IMR-90 (cell line): ENCODE results near the gene SLC38A8. TPM values are rescaled to one million over a fixed set of nuclear protein-coding genes. Genes with fewer than 3 reads are reported as not detected.

Experiments used
- ATAC-seq: fragments of 200-7000 bp; cut with Tn5 transposase; 2 replicates; pipeline ENCODE4 v1.9.1; 2020; ENCODE audit warnings: low read depth, mild to moderate bottlenecking, moderate library complexity
- BruUV-seq: library from RNA; stranded (reverse); fragments of 400-500 nt; replicated peaks from 2 replicates; lab custom pipeline; 2021; lab: Mats Ljungman, UMichigan
- CTCF ChIA-PET: fragments of 300-600 bp; formaldehyde crosslinking; extraction: SDS; loops from one replicate; lab custom pipeline; 2021; ENCODE audit warnings: antibody characterized with exemption; lab: Yijun Ruan, JAX
- POLR2A ChIA-PET: fragments of 300-600 bp; sonication (Branson Sonifier 250); formaldehyde crosslinking; loops from one replicate; lab custom pipeline; 2022; ENCODE audit warnings: antibody characterized with exemption; ENCODE audit not compliant: unreplicated experiment; lab: Charles Lee
- DNase-seq: peaks from one replicate; pipeline ENCODE4 v3.0.0; 2013
- H2AFZ ChIP-seq: replicated peaks from 2 replicates; pipeline ENCODE3; 2013; ENCODE audit warnings: low read length, mild to moderate bottlenecking; ENCODE audit not compliant: poor library complexity
- H2AK5ac ChIP-seq: 2 replicates; pipeline ENCODE4 v1.6.1; 2013; ENCODE audit warnings: low read depth, low read length, inconsistent platforms
- H2AK9ac ChIP-seq: replicated peaks from 2 replicates; pipeline ENCODE3; 2013; ENCODE audit warnings: mild to moderate bottlenecking, low read depth, low read length, moderate library complexity; ENCODE audit not compliant: poor library complexity
- H2BK120ac ChIP-seq: 2 replicates; pipeline ENCODE4 v1.6.1; 2013; ENCODE audit warnings: low read depth, low read length, inconsistent platforms
- H2BK15ac ChIP-seq: 3 replicates; pipeline ENCODE4 v1.6.1; 2013; ENCODE audit warnings: low read depth, low read length, inconsistent platforms
- H2BK20ac ChIP-seq: 2 replicates; pipeline ENCODE4 v1.6.1; 2013; ENCODE audit warnings: low read depth, mild to moderate bottlenecking, inconsistent platforms, low read length, moderate library complexity
- H2BK5ac ChIP-seq: 2 replicates; pipeline ENCODE4 v1.6.1; 2013; ENCODE audit warnings: mild to moderate bottlenecking, low read depth, low read length, inconsistent platforms; ENCODE audit not compliant: poor library complexity, severe bottlenecking
- H3K14ac ChIP-seq: replicated peaks from 2 replicates; pipeline ENCODE4 v1.6.1; 2013; ENCODE audit warnings: low read depth, low read length, inconsistent platforms
- H3K18ac ChIP-seq: 2 replicates; pipeline ENCODE4 v1.6.1; 2013; ENCODE audit warnings: low read depth, low read length, control low read depth
- H3K23ac ChIP-seq: 2 replicates; pipeline ENCODE4 v1.6.1; 2013; ENCODE audit warnings: low read depth, low read length, inconsistent platforms
- H3K27ac ChIP-seq: 2 replicates; pipeline ENCODE4 v1.5.1; 2013; ENCODE audit warnings: mild to moderate bottlenecking, control low read depth, low read length; ENCODE audit not compliant: insufficient read depth
- H3K27me3 ChIP-seq: 2 replicates; pipeline ENCODE4 v1.6.1; 2013; ENCODE audit warnings: low read length; ENCODE audit not compliant: control insufficient read depth, insufficient read depth
- H3K36me3 ChIP-seq: 2 replicates; pipeline ENCODE4 v1.6.1; 2013; ENCODE audit warnings: low read length, mixed read lengths; ENCODE audit not compliant: control insufficient read depth, insufficient read depth
- H3K4ac ChIP-seq: 2 replicates; pipeline ENCODE4 v1.6.1; 2013; ENCODE audit warnings: low read depth, low read length, inconsistent platforms
- H3K4me1 ChIP-seq: 2 replicates; pipeline ENCODE4 v1.6.1; 2013; ENCODE audit warnings: low read length, mixed read lengths; ENCODE audit not compliant: control insufficient read depth, insufficient read depth
- H3K4me2 ChIP-seq: 2 replicates; pipeline ENCODE4 v1.6.1; 2013; ENCODE audit warnings: low read depth, mild to moderate bottlenecking, control low read depth, low read length, moderate library complexity
- H3K4me3 ChIP-seq: 2 replicates; pipeline ENCODE4 v1.5.1; 2013; ENCODE audit warnings: low read depth, mild to moderate bottlenecking, control low read depth, low read length, moderate library complexity; ENCODE audit not compliant: insufficient read depth
- H3K56ac ChIP-seq: 2 replicates; pipeline ENCODE4 v1.6.1; 2013; ENCODE audit warnings: low read length, inconsistent platforms; ENCODE audit not compliant: insufficient read depth; ENCODE audit errors: extremely low read depth
- H3K79me1 ChIP-seq, 2 experiments: 2 replicates each; pipeline ENCODE4 v1.6.1; 2013; ENCODE audit warnings: low read length in 2 of 2, inconsistent platforms in 1 of 2, low read depth in 1 of 2
- H3K9ac ChIP-seq: 2 replicates; pipeline ENCODE4 v1.6.1; 2013; ENCODE audit warnings: low read depth, low read length, control low read depth
- H3K9me1 ChIP-seq: 2 replicates; pipeline ENCODE4 v1.6.1; 2013; ENCODE audit warnings: low read length, inconsistent platforms; ENCODE audit not compliant: insufficient read depth
- H3K9me3 ChIP-seq: 2 replicates; pipeline ENCODE4 v1.6.1; 2013; ENCODE audit warnings: low read length; ENCODE audit not compliant: control insufficient read depth, insufficient read depth
- H4K20me1 ChIP-seq: 2 replicates; pipeline ENCODE4 v1.6.1; 2013; ENCODE audit warnings: low read length, inconsistent platforms; ENCODE audit not compliant: insufficient read depth
- H4K5ac ChIP-seq: 2 replicates; pipeline ENCODE4 v1.6.1; 2013; ENCODE audit warnings: mild to moderate bottlenecking, low read depth, low read length, control low read depth
- H4K8ac ChIP-seq, 2 experiments: 2 replicates each; pipeline ENCODE4 v1.6.1; 2013; ENCODE audit warnings: low read depth in 2 of 2, low read length in 2 of 2, control low read depth in 1 of 2, inconsistent platforms in 1 of 2
- H4K91ac ChIP-seq: 2 replicates; pipeline ENCODE4 v1.6.1; 2013; ENCODE audit warnings: low read depth, low read length, inconsistent platforms; ENCODE audit not compliant: insufficient read depth
- BHLHE40 ChIP-seq: fragments of 150-350 bp; IDR thresholded peaks from 2 replicates; pipeline ENCODE4 v1.6.1; 2016; ENCODE audit warnings: mild to moderate bottlenecking, low read depth, low read length
- CEBPB ChIP-seq: IDR thresholded peaks from 2 replicates; pipeline ENCODE4 v1.6.1; 2012; ENCODE audit warnings: low read depth, low read length, improper control_type of control experiment
- CHD1 ChIP-seq: IDR thresholded peaks from 2 replicates; pipeline ENCODE4 v1.6.1; 2012; ENCODE audit warnings: low read depth, low read length, improper control_type of control experiment
- CTCF ChIP-seq: conservative IDR thresholded peaks from 2 replicates; pipeline ENCODE4 v1.5.1; 2012; ENCODE audit warnings: mild to moderate bottlenecking, low read depth, low read length, improper control_type of control experiment
- ELK1 ChIP-seq: fragments of 150-350 bp; IDR thresholded peaks from 2 replicates; pipeline ENCODE4 v1.6.1; 2016; ENCODE audit warnings: low read depth, mild to moderate bottlenecking, low read length, moderate library complexity, borderline replicate concordance
- FOS ChIP-seq: fragments of 150-350 bp; IDR thresholded peaks from 2 replicates; pipeline ENCODE4 v1.6.1; 2016; ENCODE audit warnings: low read depth, low read length
- MAFK ChIP-seq: IDR thresholded peaks from 2 replicates; pipeline ENCODE4 v1.6.1; 2012; ENCODE audit warnings: low read depth, low read length, improper control_type of control experiment
- MAZ ChIP-seq: IDR thresholded peaks from 2 replicates; pipeline ENCODE4 v1.6.1; 2012; ENCODE audit warnings: low read depth, mild to moderate bottlenecking, low read length, improper control_type of control experiment, moderate library complexity, borderline replicate concordance
- MXI1 ChIP-seq: IDR thresholded peaks from 2 replicates; pipeline ENCODE4 v1.6.1; 2012; ENCODE audit warnings: low read depth, mild to moderate bottlenecking, low read length, moderate library complexity, borderline replicate concordance
- NFE2L2 ChIP-seq: fragments of 150-350 bp; IDR thresholded peaks from 2 replicates; pipeline ENCODE4 v1.6.1; 2016; ENCODE audit warnings: low read depth, mild to moderate bottlenecking, low read length
- POLR2A ChIP-seq: IDR thresholded peaks from 2 replicates; pipeline ENCODE4 v1.6.1; 2012; ENCODE audit warnings: mild to moderate bottlenecking, low read depth, low read length
- RAD21 ChIP-seq: IDR thresholded peaks from 2 replicates; pipeline ENCODE4 v1.6.1; 2012; ENCODE audit warnings: low read length, improper control_type of control experiment
- RCOR1 ChIP-seq: IDR thresholded peaks from 2 replicates; pipeline ENCODE4 v1.6.1; 2012; ENCODE audit warnings: mild to moderate bottlenecking, low read length, improper control_type of control experiment; ENCODE audit not compliant: insufficient replicate concordance
- RFX5 ChIP-seq: IDR thresholded peaks from 2 replicates; pipeline ENCODE4 v1.8.0; 2012; ENCODE audit warnings: low read depth, mild to moderate bottlenecking, low read length, moderate library complexity
- SMC3 ChIP-seq: fragments of 150-350 bp; IDR thresholded peaks from 2 replicates; pipeline ENCODE4 v1.6.1; 2016; ENCODE audit warnings: low read depth, mild to moderate bottlenecking, antibody characterized with exemption, low read length, moderate library complexity
- USF2 ChIP-seq: fragments of 150-350 bp; IDR thresholded peaks from 2 replicates; pipeline ENCODE4 v1.6.1; 2017; ENCODE audit warnings: mild to moderate bottlenecking, antibody characterized with exemption, low read length, low read depth
- WGBS, 2 experiments: methylation state at CpG; one replicate each; pipeline versions ENCODE4 v1.1.5 to v1.1.7; 2013; ENCODE audit warnings: missing lambda C conversion rate in 2 of 2; ENCODE audit not compliant: insufficient read length in 1 of 2; ENCODE audit errors: extremely low coverage in 2 of 2; 5-methylcytosine and 5-hydroxymethylcytosine counted together
- dilution Hi-C: fragments of 300-500 bp; cut with HindIII; formaldehyde crosslinking; loops from one replicate; pipeline ENCODE4 v1.14.3; 2018; ENCODE audit warnings: low sequenced_read_pairs; ENCODE audit not compliant: unreplicated experiment
- in situ Hi-C: fragments of 300-500 bp; cut with MboI; formaldehyde crosslinking; loops from 3 replicates; pipeline ENCODE4 v1.14.3; 2019; ENCODE audit warnings: low sequenced_read_pairs, inconsistent platforms, mixed read lengths
- intact Hi-C: fragments of 100-400 bp; cut with micrococcal nuclease; formaldehyde crosslinking; loops from 2 replicates; pipeline ENCODE4 v1.10.0; 2022
- polyA plus RNA-seq, 3 experiments: library from polyadenylated mRNA; depleted of rRNA; stranded (reverse); fragments of >200 nt; gene quantifications; 2 replicates each; pipeline ENCODE4 v1.2.3, GENCODE V29; 2012; ENCODE audit warnings: low replicate concordance in 1 of 3
- total RNA-seq: library from RNA; depleted of rRNA; stranded (reverse); fragments of >200 nt; gene quantifications from 2 replicates; pipeline ENCODE4 v1.2.3, GENCODE V29; 2012

The SLC38A8 gene
- total and polyA plus RNA-seq, 2 of the 4 experiments (the other 2 are of a cell fraction), result not detected

- no peaks in the 10 kb centered on the region for H3K4me1 ChIP-seq
- POLR2A ChIA-PET, result no interaction called here
- H3K23ac ChIP-seq, result no peak overlapping the region
- H2AK5ac ChIP-seq, result no peak overlapping the region
- no peak for TF ChIP-seq MXI1
- no peak for TF ChIP-seq MAFK
- TF ChIP-seq MAZ, result no peak
- TF ChIP-seq FOS, result no peak
- no peak for TF ChIP-seq CEBPB
- no peak for TF ChIP-seq ELK1
- no peak for TF ChIP-seq USF2
- no peak for TF ChIP-seq BHLHE40
- no peak for TF ChIP-seq RAD21
- no peak for TF ChIP-seq RCOR1
- TF ChIP-seq SMC3, result no peak
- TF ChIP-seq RFX5, result no peak
- no peak for TF ChIP-seq NFE2L2
- no peak for TF ChIP-seq CTCF
- TF ChIP-seq POLR2A, result no peak
- no peak for TF ChIP-seq CHD1
- intact Hi-C loops, result no loop called here
- in situ Hi-C loops, result no loop called here
- no peak overlapping the region for H3K4me2 ChIP-seq
- H3K18ac ChIP-seq, result no peak overlapping the region
- no peak overlapping the region for H2BK5ac ChIP-seq
- no peak overlapping the region for H3K9ac ChIP-seq
- no peak overlapping the region for H3K4me3 ChIP-seq
- no peak overlapping the region for H2AK9ac ChIP-seq
- H3K79me1 ChIP-seq, result no peaks in the 10 kb centered on the region; a peak in 1 of 4 replicates
- no peaks in the 10 kb centered on the region for H3K9me1 ChIP-seq
- H3K27me3 ChIP-seq, result peaks cover 1% of the 10 kb centered on the region; the same call in 1 of the 2 replicates
- dilution Hi-C loops, result no loop called here
- H4K20me1 ChIP-seq, result 0 out of 2 replicates have a peak, but pooled peaks cover 3% of the 10 kb centered on the region
- no peak overlapping the region for H2BK20ac ChIP-seq
- H3K9me3 ChIP-seq, result no peaks in the 10 kb centered on the region
- no peak overlapping the region for H3K14ac ChIP-seq
- no peak overlapping the region for H4K8ac ChIP-seq
- H4K5ac ChIP-seq, result no peak overlapping the region
- H2AFZ ChIP-seq, result no peak overlapping the region
- ATAC-seq, result no peak
- no peak overlapping the region for H3K56ac ChIP-seq
- WGBS, 2 experiments, result 96% methylated on average over 7 of the region's 13 CpGs; no CpG with 5 or more reads in 1 of the 2 experiments
- no peak overlapping the region for H2BK120ac ChIP-seq
- H2BK15ac ChIP-seq, result no peak overlapping the region
- H3K27ac ChIP-seq, result no peak overlapping the region
- no peak for DNase-seq
- H3K36me3 ChIP-seq, result peaks cover 19% of the 10 kb centered on the region
- BruUV-seq, result no TSS peak
- CTCF ChIA-PET, result no interaction called here
- no peak overlapping the region for H4K91ac ChIP-seq
- no peak overlapping the region for H3K4ac ChIP-seq
Observed at GRCh38 chr16:84048871-84049270, 6.3 kb upstream of the SLC38A8 start.
